GM18951 (cell line): ENCODE results near the gene NCS1.

Experiments used
- POLR2A ChIP-seq: IDR thresholded peaks from 4 replicates; pipeline ENCODE4 v1.6.1; 2011; ENCODE audit warnings: mild to moderate bottlenecking; ENCODE audit not compliant: insufficient read length, insufficient read depth; ENCODE audit errors: extremely low read depth
- in situ Hi-C: fragments of 300-500 bp; cut with MboI; formaldehyde crosslinking; loops from one replicate; pipeline ENCODE4 v1.12.0; 2022; ENCODE audit warnings: low sequenced_read_pairs, mixed read lengths, inconsistent platforms; ENCODE audit not compliant: unreplicated experiment

NCS1 gene

GRCh38 chr9:130198501-130199179 lies 26.4 kb downstream of the NCS1 start:
- no peak for TF ChIP-seq POLR2A
- in situ Hi-C loops, result no loop called here

- in situ Hi-C loops, result no loop called here
- TF ChIP-seq POLR2A, result no peak
These were observed 27.4 kb downstream of the NCS1 start for GRCh38 chr9:130199605-130200004.

DNA sequence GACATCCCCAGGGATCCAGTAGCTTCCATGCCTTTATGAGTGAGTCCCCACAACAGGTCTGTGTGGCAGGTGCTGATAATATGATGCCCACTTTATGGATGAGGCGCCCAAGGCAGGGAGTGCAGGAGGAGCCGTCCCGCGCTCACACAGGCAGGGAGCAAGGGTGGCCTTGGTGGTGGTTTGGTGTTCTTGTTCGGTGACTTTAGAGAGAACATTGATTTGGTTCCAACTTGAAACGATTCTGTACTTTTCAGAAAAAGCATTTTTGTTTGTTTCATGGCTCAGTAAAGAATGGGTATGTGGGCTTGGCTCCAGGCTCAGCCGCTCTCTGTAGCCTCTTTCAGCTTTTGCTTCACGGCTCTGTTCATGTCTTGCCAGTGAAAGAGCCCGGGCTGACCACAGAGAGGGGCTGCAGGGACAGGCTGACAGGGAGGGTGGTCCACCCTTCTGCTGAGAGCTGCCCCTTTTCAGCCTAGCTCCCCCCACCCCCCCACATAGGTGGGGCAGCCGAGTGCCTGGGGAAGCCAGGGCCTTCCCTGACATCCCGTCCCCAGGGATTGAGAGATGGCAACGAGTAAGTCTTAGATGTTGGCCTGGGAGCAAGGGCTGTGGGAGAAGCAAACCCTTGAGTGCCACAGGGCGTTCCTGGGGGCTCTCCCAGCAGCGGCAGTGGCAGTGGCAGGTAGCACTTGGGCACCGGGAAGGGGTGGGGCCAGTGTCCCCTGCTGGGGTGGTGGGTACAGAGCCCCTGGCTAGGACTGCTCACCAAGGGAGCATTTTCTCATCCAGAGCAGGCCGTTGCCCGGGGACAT lies 28.0 kb downstream of the NCS1 start:
- in situ Hi-C loops, result no loop called here
- no peak for TF ChIP-seq POLR2A

- in situ Hi-C loops, result no loop called here
These were observed 29.2 kb downstream of the NCS1 start for GRCh38 chr9:130201399-130201873.

DNA sequence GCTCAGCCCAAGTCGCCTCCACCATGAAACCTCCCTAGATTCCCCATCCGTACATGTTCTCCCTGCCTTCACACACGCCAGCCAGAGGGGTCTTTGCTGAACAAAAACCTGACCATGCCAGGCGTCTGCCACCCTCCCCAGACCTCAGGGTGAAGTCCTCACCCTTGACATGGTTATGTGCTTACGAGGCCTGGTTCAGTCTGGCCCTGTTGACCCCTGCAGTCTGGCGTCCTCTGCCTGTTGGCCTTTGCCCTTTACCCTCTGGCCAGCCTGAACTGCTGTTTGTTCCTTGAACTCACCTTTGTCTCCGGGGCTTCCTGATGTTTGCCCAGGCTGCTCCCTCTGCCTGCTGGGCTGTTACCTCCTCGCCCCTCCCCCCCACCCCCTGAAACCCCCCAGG lies 29.8 kb downstream of the NCS1 start:
- TF ChIP-seq POLR2A, result no peak
- in situ Hi-C loops, result no loop called here

More at GRCh38 chr9:130201399-130201873, 29.2 kb downstream of the NCS1 start:
- no peak for TF ChIP-seq POLR2A

DNA sequence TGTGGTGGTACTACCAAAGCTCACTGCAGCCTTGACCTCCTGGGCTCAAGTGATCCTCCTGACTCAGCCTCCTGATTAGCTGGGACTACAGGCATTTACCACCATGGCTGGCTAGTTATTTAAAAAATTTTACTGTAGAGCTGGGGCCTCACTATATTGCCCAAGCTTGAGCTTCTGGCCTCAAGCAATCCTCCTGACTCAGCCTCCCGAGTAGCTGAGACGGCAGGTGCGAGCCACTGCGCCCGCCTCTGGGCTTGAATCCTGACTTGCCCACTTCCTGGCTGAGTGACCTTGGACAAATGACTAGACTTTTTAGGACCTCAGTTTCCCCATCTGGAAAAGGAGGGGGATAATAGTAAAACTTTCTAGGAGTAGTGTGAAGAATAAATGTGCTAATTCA lies 32.1 kb downstream of the NCS1 start:
- TF ChIP-seq POLR2A, result no peak
- in situ Hi-C loops, result no loop called here

DNA sequence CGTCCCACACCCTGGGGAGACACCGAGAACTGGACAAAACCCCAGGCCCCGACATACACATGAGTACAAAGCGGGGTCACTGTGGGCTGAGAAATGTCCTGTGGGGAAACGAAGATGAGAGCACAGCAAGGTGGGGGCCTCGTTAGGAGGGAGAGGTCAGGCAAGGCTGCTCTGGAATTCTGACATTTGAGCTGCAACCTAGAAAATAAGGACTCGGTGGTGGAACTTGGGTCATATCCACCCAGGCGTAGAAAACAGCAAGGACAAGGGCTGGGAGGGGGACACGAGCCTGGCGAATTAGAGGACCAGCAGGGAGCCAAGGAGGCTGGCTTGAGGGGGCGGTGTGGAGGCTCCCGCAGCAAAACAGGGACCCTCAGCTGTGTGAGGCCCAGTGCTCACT lies 32.8 kb downstream of the NCS1 start:
- no peak for TF ChIP-seq POLR2A
- in situ Hi-C loops, result no loop called here

DNA sequence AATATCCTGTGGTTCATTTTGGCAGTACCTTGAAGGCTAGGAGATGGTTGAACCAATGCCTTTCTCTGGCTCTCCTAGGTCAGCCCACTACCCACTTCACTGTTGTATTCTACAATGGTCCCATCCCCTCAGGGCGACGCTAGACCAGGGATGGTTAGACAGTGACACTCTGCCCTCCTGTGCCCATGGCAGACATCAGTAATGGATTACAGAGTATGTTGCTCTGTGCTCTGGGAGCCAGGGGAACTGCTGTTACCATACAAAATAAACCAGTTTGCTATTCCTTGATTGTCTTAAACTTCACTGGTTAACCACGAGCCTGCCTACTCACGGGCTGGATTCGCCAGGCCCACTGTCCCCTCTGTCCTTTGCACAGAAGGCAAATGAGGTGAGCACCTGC lies 33.7 kb downstream of the NCS1 start:
- in situ Hi-C loops, result no loop called here
- no peak for TF ChIP-seq POLR2A

DNA sequence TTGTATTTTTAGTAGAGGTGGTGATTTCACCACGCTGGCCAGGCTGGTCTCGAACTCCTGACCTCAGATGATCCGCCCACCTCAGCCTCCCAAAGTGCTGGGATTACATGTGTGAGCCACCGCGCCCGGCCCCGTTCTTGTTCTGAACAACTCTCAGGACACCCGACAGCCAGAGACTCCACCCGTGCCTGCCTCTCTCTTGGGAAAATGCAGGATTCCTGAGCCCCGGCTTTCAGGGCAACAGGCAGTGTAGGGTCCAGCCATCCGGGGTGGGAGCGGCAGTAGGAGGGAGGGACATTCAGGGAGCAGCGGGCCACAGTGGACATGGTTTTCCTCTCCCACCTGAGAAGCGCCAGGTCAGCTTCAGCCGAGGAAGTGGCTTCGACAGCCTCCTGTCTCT lies 34.4 kb downstream of the NCS1 start:
- in situ Hi-C loops, result no loop called here
- no peak for TF ChIP-seq POLR2A

DNA sequence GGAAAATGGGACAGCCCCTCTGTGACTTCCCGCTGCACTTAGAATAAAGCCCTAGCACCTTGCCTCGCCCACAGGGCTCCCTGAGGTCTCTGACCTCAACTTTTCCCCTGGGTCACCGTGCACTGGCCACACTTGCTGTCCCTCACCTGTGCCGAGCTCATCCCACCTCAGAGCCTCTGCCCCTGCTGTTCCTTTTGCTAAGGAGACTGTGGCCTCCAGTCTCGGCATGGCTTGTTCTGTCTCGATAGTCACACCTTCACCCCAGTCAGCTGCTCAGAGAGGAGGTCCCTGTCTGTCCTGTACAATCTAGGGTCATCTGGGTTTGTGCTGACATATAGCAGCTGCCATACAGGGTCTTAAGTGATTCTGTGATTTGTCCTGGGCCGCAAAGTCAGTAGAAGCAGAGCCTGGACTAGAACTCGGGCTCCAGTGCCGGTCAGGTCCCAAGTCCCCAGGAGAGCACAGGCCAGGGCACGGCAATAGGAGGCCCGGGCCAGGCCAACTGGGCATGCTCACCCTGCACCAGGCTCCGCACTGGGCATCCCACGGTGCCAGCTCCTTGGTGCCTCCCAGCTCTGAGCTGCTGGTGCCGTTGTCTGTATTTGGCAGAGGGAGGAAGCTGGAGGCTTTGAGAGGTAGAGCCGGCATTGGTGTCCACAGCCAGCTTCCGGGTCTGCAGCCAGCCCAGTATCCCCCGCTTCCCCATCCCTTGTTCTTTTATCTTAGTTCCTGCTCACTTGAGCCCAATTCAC lies 35.2 kb downstream of the NCS1 start:
- in situ Hi-C loops, result no loop called here
- no peak for TF ChIP-seq POLR2A

- in situ Hi-C loops, result no loop called here
These were observed 36.6 kb downstream of the NCS1 start for GRCh38 chr9:130208600-130209347.

DNA sequence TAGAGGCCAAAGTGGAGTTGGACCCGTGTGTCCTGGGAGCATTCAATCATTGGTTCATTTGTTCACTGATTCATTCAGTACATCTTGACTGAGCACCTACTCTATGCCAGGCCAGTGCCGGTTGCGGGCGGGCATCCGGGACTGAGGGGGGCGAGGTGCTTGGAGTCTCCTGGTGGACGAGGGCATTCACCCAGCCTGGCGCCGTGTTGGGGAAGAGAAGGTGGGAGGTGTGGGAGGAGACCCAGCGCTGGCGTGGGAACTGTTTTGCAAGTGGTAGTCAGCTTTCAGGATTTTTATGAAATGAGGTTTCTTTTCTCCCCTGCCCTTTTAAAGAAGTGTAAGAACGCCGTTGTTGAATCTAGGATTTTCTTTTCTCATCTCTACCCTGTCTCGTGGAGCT lies 37.2 kb downstream of the NCS1 start:
- TF ChIP-seq POLR2A, result no peak
- in situ Hi-C loops, result no loop called here

More at GRCh38 chr9:130208600-130209347, 36.6 kb downstream of the NCS1 start:
- TF ChIP-seq POLR2A, result no peak

DNA sequence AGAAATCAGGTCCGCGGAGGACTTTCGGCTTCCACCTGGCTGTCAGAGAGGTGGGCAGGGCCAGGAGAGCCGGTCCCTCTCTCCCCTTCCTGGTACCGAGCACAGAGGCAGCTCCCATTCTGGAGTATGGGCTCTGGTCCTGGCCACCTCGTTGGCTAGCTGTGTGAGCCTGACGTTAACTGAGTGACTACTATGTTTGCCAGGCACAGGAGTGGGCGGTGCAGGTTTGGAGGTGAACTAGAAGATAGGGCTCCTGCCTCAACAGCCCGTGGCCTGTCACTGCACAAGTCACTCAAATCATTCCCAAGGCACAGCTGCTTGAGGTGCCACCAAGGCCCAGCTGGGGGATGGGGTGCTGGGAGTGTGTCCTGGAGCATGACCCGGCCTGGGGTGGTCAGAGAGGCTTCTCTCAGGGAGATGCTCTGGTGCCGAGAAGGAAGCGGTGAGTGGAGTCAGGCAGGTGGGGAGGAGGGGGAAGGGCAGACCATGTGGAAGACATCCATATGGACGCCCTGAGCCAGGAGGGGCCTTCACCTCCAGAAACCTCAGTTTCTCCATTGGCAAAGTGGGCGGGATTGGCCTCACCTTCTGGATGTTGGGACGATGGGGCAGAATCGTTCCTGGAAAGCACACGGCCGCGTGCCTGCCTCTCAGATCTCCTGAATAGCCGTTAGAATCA lies 39.5 kb downstream of the NCS1 start:
- TF ChIP-seq POLR2A, result no peak
- in situ Hi-C loops, result no loop called here
